GM19035 (cell line): ENCODE results near the gene SYCE3.

Experiments
- ATAC-seq: cut with Tn5 transposase; IDR thresholded peaks from one replicate; pipeline ENCODE4 v1.9.1; 2021; ENCODE audit not compliant: unreplicated experiment

SYCE3 gene

DNA sequence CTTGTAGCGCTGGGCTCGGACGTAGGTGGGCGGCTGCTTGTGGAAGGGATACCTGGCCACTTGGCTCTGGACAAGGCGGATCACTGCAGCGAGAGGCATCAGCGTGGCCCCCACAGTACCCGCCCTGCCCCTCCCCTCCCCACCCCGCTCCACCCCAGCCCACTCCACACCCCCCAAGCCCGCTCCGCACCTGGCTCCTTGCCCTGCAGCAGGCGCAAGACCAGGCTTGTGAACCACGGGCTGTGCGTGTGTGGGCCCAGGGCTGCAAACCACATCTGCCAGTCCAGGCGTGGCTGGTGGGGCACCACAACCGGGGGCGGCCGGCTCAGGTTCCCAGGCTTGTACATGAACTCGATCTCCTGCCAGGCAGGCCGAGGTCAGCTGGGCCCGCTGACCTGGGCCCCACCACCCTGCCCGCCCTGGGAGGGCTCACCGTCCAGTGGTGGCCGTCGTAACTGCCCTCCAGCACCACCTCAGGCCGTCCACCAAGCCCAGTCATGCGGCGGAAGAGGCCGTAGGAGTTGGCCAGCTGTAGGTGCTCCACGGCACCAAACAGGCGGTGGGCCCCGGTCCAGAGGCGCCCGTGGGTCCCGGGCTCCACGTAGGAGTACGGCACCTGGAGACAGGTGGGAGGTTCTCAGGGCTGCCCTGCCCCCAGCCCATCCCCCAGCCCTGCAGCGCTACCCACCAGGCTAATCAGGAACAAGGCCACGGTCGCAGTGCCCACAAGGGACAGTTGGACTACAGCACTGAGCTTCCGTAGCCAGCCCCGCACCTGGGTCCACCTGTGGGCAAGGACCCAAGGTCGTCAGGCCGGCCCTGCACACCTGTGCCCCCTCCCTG, 58.1 kb downstream of the SYCE3 start:
- no peak for ATAC-seq

DNA sequence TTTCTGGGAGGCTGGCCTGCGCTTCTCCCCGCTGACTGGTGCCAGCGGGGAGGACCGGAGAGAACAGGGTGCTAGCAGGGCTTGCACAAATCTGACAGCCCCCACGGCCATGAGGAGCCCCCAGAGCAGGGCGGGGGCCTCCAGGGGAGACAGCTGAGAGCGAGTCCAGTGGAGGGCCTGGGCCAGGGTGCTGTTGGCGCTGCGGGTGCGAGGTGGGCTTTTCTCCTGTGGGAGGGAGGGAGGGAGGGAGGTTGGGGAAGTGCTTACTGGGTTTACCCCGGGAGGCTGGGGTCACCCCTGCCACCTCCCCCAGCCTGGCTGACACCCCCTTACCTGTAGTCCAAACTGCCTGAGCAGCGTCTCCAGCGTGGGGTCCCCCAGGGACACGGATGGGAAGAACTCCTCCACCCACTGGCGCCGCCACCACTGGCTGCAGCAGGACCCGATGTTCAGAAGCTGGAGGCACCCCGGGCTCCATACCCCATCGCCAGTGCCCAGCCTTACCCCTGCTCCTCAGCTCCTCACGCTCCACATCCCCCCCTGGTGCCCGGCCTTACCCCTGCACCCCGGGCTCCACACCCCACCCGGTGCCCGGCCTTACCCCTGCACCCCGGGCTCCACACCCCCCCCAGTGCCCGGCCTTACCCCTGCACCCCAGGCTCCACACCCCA, 59.1 kb downstream of the SYCE3 start:
- no peak for ATAC-seq

DNA sequence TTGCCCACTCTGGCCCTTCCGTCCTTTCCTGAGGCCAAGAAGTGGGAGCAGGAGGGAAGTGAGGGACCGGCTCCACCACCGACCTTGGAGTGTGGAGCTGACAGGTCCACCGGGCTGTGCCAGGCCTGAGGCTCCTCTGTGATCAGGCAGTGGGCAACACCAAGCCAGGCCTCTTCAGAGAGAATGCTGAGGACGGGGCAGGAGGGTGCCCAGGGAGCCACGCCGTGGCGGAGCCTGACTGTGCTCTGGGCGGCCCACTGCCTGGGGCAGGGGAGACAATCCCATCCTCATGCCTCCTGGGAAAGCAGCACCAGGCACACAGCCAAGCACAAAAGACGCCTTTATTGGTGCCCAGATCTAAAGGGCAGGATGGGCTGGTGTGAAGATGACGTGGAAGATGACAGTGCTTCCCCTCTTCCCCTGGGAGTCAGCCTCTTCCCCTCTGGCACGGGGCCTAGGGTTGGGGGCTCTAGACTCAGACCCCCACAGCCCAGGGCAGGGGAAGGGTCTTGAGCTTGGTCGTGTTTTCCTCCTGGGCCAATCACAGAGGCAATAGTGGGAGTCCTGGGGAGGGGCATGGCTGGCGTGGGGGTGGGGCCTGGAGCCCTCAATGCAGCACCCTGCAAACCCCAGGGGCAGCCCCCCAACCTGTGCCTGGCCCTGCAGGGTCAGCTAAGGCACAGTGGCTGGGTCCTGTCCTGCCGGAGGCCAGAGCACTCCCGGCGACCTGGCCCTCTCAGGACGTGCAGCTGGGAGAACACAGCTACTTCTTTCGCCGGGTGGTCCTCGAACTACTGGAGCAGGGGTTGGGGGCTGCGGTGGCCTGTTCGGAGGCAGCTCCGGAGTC, 59.9 kb downstream of the SYCE3 start:
- no peak for ATAC-seq

DNA sequence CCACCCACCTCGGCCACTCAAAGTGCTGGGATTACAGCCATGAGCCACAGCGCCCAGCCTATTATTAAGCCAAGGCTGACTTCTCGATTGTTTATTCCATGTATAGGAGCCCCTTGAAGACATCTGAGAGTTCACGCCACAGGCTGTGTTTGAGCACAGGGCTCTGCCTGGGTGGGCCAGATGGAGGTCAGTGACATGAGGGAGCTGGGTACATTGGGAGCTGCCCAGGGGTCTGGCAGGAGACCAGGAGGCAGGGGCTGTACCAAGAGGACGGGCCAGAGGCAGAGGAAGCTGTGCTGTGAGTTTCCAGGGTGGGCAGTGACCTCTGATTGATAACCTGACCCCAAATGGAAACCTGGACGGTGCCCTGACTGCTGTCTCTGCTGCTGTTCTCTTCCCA, 60.6 kb downstream of the SYCE3 start:
- ATAC-seq = no peak
